ENCODE data around the gene CYP24A1.

CYP24A1 gene

GRCh38 chr20:54155736-54156317, 18.0 kb downstream of the CYP24A1 start:
- DNase-seq: no peak

DNA sequence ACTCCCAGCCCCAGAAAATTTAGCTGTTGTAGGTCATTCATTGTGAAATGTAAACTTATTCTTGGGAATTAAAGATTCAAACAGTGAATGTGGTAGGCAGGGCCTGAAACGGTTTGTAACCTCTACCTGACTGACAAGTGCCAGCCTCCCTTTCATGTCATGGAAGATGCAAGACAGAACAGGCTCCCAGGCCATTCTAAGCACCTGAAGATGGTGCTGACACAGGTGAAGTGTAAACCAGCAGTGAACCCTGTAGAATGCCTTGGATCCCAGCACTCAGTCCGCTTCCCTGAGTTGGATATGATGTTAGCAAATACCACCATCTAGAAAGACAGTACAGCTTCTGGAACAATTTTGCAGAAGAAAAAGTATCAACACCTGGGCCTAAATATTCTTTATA, 19.3 kb downstream of the CYP24A1 start:
- no peak for DNase-seq

DNA sequence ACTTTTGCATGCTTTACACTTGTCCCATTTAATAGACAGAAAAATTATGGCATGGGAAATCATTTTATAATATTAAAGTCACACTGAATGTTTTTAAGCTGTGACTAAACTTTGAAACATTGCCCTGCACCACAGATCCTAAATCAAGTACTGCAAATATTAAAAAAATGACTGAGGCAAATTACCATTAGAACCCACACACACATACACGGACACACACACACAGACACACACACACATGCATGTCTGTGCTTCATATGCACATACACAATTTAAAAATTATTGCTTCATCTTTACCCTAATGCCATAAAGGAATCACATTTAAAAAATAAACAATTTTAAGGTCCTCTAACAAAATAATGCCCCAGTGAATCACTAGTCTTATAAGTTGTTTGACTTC, 19.9 kb downstream of the CYP24A1 start:
- DNase-seq: no peak

GRCh38 chr20:54153041-54153327, 20.8 kb downstream of the CYP24A1 start:
- DNase-seq: no peak

GRCh38 chr20:54152227-54153040, 21.4 kb downstream of the CYP24A1 start:
- no peak for DNase-seq

DNA sequence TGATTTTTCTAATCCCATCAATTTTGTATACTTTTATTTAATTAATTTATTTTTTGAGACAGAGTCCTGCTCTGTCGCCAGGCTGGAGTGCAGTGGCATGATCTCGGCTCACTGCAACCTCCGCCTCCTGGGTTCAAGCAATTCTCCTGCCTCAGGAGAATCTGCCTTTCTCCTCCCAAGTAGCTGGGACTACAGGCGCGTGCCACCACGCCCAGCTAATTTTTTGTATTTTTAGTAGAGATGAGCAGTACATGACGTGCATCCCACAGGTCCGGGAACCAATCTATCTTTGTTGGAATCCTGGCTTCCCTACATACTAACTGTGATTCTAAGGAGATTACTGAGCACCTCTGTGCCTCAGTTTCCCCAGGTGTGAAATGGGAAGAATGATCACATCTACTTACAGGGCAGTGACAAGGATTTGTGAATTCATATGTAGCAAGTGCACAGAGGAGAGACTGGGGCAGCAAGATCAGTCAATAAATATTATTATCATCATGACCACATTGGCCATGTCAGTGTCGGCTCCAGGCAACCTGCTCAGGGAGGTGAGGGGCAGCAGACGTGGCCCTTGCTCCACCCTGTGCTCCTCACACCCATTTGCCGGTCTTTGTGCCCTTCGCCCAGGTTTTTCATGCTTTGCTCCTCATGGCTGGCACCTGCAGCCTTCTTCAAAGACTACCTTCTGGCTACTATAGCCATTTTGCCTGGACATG, 22.1 kb downstream of the CYP24A1 start:
- no peak for DNase-seq

- DNase-seq: no peak
These were observed 22.7 kb downstream of the CYP24A1 start for GRCh38 chr20:54151075-54151439.

GRCh38 chr20:54149765-54150264, 24.0 kb downstream of the CYP24A1 start:
- no peak for DNase-seq

DNA sequence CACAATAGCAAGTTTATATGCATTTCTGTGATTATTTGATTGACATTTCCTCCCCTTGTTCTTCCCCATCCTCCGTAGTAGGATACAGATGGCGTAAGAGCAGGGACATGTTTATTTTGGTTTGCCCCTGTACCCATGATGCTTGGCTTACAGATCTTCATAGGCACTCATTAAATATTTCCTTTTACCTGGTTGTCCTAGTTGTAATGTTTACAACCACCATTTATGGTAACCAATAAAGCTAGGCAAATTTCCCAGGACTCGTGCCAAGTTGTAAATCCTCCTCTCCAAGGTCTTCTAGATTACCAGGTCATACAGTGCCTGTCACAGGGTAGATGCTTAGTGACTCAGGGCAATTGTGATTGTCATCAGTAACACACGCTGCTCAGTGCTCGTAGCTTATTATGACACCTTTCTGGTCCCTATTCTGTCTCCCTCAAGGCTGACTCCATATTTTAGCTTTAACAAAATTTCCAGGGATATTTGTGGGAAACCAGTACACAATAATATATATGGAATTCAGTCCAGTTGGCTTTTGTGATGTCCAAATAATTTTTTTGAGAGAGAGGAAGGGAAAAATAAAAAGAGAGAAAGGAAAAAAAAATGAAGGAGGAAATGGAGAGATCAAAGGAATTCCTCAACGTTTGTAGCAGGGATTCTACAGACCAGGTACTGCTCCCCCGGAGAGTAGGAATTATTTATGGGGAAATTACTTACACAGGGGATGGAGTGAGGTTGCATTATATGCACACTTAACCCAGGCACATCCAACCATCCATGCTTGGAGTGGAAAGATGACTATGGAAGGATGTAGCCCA, 24.6 kb downstream of the CYP24A1 start:
- DNase-seq: no peak

DNA sequence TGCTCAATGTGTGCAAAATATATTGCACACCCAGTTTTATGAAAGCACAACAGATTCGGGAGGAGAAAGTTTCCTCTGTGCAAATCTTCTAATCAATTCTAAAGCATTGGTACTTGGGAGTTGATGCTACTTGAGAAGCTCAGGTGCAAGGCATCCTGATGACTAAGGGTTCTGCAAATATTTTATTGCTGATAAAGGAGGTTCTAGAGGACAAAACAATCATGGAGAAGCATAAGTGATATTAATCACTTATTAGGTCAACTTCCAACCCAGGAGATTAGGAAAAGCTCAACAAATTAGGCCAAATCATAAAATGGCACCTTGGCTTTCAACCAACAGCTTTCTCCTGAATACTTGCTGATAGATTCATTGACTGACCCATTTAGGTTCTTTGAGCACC, 27.1 kb downstream of the CYP24A1 start:
- DNase-seq: no peak

DNA sequence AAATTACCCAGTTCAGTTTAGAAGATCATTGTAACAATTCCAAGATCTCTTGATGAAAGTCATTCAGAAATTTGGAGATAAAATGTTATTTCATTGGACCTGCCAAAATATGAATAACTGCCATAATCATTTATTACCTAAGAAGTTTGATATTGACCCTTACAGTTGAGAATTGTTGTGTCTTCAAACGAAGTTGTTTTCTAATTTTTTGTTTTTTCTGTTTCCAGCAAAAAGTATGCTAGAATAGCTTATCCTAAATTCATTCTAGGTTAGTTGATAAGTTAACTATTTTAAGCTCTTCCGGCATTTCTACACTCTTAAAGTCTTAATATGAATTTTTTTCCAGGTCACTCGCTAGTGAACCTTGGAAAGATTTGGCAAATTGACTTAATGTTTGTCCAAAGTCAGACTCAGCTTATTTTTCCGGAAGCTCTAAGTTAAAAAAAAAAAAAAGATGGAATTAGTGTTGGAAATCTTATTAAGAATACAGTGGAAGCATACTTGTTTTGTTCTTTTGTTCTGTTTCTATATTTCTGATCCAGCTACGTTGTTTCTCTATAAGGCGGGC, 28.9 kb downstream of the CYP24A1 start:
- DNase-seq: no peak

DNA sequence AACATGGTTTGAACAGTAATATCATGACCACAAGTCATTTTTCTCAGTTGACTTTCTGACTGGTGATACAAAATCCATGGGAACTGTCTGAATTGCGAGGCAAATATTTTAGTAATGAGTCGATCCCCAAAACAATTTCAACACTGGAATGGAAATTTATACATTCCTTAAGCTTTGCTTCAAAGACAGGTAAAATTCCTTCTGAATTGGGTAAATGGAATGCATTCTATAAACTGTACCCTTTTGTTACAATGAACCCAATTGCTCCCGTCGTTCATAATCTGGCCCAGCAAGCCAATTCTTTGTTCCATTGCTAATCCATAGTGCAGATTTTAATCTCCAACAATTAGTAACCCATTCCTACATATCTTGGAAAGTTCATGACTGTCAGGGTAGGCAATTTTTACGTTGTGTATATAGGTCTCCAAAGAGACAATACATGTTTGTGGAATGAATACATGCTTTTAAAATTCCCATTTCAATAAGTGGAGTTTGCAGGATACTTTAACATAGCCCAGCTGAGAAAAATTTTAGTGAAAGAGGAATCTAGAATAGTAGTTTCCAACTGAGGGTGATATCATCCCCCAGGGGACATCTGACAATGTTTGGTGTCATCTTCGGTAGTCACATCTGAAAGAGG, 32.7 kb downstream of the CYP24A1 start:
- DNase-seq: no peak

DNA sequence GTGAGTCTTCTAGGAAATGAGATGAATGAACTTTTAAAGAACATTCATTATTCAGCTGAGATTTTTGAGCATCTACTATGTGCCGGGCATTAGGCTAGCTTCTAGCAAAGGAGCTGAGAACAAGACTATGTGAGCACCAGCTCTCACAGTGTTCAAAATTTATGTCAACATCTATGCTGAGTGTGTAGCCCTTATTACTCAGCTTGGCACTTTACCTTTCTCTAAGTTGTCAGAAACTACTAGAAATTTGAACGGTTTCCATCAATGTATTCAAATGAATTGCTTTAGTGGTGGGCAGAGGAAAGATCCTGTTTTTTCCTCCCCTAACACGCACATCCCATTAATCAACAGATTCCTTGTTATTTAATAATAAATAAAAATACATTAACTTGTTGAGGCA, 33.3 kb downstream of the CYP24A1 start:
- no peak for DNase-seq

GRCh38 chr20:54140067-54140466, 33.7 kb downstream of the CYP24A1 start:
- no peak for DNase-seq

- no peak for DNase-seq
These were observed 34.6 kb downstream of the CYP24A1 start for GRCh38 chr20:54139188-54139587.

- no peak for DNase-seq
These were observed 35.4 kb downstream of the CYP24A1 start for GRCh38 chr20:54138427-54138826.

- DNase-seq: no peak
These were observed 36.7 kb downstream of the CYP24A1 start for GRCh38 chr20:54137115-54137514.

DNA sequence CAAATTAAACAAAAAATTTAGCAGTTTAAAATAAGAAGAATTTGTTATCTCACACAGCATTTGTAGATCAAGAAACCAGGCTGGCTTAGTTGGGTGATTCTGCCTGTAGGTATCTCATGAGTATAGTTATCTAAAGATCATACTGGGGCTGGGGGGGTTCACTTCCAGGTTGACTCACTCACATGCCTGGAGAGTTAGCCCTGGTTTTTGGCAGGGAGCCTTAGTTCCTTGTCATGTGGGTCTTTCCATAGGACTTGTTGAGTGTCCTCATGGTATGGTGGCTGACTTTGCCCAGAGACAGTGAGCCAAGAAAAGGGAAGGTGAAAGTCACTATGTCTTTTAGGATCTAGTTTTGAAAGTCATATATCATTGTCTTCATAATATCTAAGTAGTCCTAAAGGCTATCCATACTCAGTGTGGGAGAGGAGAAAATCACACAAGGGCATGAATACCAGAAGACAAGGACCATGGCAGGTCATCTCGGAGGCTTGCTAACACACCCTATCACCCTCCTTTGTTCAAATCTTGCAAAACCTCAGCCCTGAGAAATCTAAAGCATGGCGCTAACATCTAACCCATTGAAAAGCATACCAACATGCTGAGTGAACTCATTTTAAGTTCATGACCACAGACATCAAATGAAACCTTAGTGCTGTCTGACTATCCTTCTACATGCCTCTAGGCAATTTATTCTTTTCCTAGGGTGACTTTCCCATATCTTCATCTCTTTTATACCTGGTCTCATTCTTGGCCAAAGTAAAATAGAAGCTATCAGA, 39.2 kb downstream of the CYP24A1 start:
- no peak for DNase-seq

DNA sequence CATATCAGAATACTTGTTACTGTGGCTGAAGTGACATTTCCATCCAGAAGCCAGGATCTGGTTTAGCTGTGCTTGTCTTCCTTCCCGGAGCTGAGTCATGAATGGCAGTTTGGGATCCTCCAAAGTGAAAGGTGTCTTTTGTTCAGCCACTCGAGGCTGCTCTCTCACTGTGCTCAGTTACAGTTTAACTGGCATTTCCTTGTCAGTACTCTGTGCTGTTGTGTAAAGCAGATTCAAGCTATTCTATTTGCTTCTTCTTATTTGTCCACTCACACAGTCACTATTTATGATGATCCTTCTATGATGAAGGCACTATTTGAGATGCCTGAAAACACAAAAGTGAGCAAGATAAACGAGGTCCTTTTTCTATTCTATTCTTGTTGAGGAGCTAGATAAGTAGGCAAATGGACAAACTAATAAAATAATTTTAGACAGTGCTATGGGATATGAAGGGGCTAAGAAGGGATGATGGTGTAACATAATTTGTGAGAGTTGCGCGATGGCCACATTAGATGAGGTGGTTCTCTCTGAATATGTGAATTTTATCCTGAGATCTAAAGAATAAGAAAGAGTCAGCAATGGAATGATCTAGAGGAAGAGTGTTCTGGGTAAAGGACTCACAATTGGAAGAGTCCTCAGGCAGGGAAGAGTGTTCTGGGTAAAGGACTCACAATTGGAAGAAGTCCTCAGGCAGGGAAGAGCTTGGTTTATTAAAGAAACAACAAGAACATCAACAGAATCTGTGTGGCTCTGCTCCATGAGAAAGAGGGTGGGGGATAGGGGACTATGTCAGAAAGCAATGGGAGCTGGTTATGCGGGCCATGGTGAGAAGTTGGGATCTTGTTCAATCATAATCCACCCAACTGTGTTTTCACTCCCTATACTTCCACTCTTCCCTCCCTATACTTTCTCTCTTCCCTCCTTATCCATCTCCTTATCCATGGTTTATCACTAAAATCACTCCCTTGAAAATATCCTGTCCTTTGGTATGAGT, 40.1 kb downstream of the CYP24A1 start:
- no peak for DNase-seq
